GM18858 (cell line): Measurements from ENCODE around the gene POLR2M.

ENCODE experiments used
- ATAC-seq: cut with Tn5 transposase; IDR thresholded peaks from one replicate; pipeline ENCODE4 v1.9.1; 2021; ENCODE audit not compliant: unreplicated experiment

Gene POLR2M

GRCh38 chr15:57736591-57736990, 30.1 kb downstream of the POLR2M start:
- no peak for ATAC-seq

GRCh38 chr15:57738734-57739237, 32.3 kb downstream of the POLR2M start:
- no peak for ATAC-seq

GRCh38 chr15:57740048-57740447, 33.5 kb downstream of the POLR2M start:
- ATAC-seq: no peak

GRCh38 chr15:57741089-57741488, 34.6 kb downstream of the POLR2M start:
- no peak for ATAC-seq

GRCh38 chr15:57743424-57743823, 36.9 kb downstream of the POLR2M start:
- ATAC-seq: no peak

GRCh38 chr15:57746786-57747185, 40.3 kb downstream of the POLR2M start:
- ATAC-seq: no peak

- ATAC-seq: no peak
Observed at GRCh38 chr15:57747206-57747896, 40.8 kb downstream of the POLR2M start.

- no peak for ATAC-seq
Observed at GRCh38 chr15:57751177-57751800, 44.8 kb downstream of the POLR2M start.

GRCh38 chr15:57752436-57752835, 45.9 kb downstream of the POLR2M start:
- ATAC-seq: no peak

- ATAC-seq: no peak
Observed at GRCh38 chr15:57752840-57753239, 46.3 kb downstream of the POLR2M start.

GRCh38 chr15:57756466-57756865, 50.0 kb downstream of the POLR2M start:
- no peak for ATAC-seq

GRCh38 chr15:57758560-57758959, 52.0 kb downstream of the POLR2M start:
- no peak for ATAC-seq

- no peak for ATAC-seq
Observed at GRCh38 chr15:57761562-57761961, 55.0 kb downstream of the POLR2M start.

GRCh38 chr15:57762302-57762701, 55.8 kb downstream of the POLR2M start:
- ATAC-seq: no peak

GRCh38 chr15:57763176-57763964, 56.9 kb downstream of the POLR2M start:
- no peak for ATAC-seq
